NOMO-1 treated with DMSO at 0.1 percent for 48 hours (cell line): ENCODE measurements around the gene TTC17.
A peak's percentile ranks its signal among the peaks of the same experiment; 100 is the strongest.

Source experiments
- DNase-seq: peaks from one replicate; lab custom pipeline; 2025; ENCODE audit not compliant: unreplicated experiment; lab: John Stamatoyannopoulos, UW

TTC17 gene

GRCh38 chr11:43521471-43521870 lies 162.8 kb downstream of the TTC17 start:
- DNase-seq = no peak

GRCh38 chr11:43523632-43524031 lies 164.9 kb downstream of the TTC17 start:
- no peak for DNase-seq

DNA sequence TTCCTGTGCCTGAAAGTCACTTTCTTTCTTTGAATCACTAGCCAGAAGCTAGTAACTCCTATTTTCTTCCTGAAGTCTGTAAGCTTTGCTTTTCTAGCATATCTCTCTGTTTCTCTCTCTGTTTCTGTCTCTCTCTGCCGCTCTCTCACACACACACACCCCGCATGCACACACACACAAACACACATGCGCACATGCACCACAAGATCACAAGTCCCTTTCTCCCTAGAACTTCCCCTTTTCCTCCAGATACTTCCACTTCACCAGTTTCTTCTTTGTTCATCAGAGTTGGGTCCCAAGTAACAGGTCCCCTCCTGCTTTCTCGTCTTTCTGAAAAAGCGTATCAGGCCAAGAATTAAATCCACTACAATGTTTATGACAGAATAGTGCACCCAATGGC lies 173.3 kb downstream of the TTC17 start:
- DNase-seq = peak; percentile 50

- no peak for DNase-seq
Observed at GRCh38 chr11:43537833-43538615, 179.3 kb downstream of the TTC17 start.

DNA sequence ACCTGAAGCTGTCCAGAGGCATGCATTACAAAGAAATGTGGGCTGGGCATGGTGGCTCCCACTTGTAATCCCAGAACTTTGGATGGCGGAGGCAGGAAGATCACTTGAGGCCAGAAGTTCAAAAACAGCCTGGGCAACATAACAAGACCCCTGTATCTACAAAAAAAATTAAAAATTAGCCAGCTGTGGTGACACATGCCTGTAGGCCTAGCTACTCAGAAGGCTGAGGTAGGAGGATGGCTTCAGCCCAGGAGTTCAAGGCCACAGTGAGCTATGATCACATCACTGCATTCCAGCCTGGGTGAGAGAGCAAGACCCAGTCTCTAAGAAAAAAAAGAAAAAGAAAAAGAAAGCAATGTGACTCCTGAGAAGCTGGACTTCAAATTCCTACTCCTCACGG lies 183.3 kb downstream of the TTC17 start:
- no peak for DNase-seq

DNA sequence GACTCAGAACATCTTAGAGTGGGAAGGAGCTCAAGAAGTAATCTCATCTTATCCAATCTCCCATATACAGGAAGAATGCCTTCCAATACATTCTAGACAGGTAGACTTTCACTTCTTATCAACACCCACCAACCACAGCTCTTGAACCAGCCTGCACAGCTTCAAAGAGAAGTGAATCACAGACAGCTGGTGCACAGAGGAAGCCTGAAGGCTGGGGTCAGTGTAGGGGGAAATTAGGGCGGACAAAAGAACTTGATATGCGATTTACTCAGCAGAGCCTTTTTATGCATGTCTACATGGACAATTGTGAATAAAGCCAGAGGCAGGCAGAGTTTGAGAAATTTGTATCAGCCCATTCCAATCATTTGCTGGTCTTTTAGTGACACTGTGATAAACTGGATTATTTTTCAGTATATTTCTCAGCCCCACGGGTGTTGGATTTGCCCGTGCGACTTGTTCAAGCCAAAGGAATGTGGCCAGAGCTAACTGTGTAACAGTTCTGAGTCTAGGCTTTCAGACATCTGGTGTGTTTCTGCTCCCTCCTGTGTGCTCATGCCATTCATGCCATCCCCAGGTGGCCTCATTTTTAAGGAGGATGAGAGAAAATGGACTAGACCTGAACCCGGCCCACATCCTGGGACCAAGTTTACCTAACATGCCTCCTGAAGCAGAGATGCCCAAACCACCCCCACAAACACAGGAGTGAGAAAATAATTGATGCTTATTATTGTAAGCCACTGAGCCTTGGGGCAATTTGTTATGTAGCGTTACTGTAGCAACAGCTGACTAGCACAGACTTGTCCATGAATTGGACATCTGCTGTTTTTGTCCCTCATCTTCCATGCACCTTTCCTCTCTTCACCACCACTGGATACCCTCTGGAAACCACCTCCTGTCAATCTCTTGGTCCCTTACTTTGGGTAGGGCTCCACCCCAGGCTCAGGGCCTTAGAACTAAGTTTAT lies 184.3 kb downstream of the TTC17 start:
- DNase-seq = no peak
